Prostate gland (tissue), 2 donors: Measurements from ENCODE around the gene NR3C1. TPM values are rescaled to one million over a fixed set of nuclear protein-coding genes. Genes with fewer than 3 reads are reported as not detected.

ENCODE experiments used
- DNase-seq: peaks from one replicate; pipeline ENCODE4 v3.0.0-alpha.2; 2019; ENCODE audit warnings: low spot score
- H3K27ac ChIP-seq, 2 donors: fragments of 200-600 bp; sonication (generic); 2 replicates each; pipeline ENCODE4 v1.5.1; 2017 to 2019
- H3K27me3 ChIP-seq: fragments of 200-600 bp; sonication (generic); replicated peaks from 2 replicates; pipeline ENCODE4 v1.5.1; 2019; ENCODE audit not compliant: insufficient read depth
- H3K36me3 ChIP-seq, 2 donors: fragments of 200-600 bp; sonication (generic); 1 replicate in 1 of 2; 2 replicates in 1 of 2; pipeline versions ENCODE4 v1.5.1 to v1.8.1; 2017 to 2019
- H3K4me1 ChIP-seq: fragments of 200-600 bp; sonication (generic); replicated peaks from 2 replicates; pipeline ENCODE4 v1.5.1; 2019
- H3K4me3 ChIP-seq, 2 donors: fragments of 200-600 bp; sonication (generic); 2 replicates each; pipeline ENCODE4 v1.5.1; 2017 to 2019
- H3K9me3 ChIP-seq: fragments of 200-600 bp; sonication (generic); 2 replicates; pipeline ENCODE4 v1.5.1; 2017
- POLR2A ChIP-seq: fragments of 450-650 bp; IDR thresholded peaks from one replicate; pipeline ENCODE4 v1.6.1; 2016; ENCODE audit warnings: antibody characterized with exemption, mild to moderate bottlenecking
- POLR2AphosphoS5 ChIP-seq: sonication (generic); formaldehyde crosslinking; IDR thresholded peaks from one replicate; pipeline ENCODE4 v1.6.1; 2017; ENCODE audit warnings: antibody characterized with exemption
- WGBS: methylation state at CpG from one replicate; pipeline ENCODE4 v1.1.5; 2018; 5-methylcytosine and 5-hydroxymethylcytosine counted together
- intact Hi-C: fragments of 100-400 bp; cut with DNase I; formaldehyde crosslinking; loops from one replicate; pipeline ENCODE4 v1.14.2; 2022
- total RNA-seq, 2 donors: library from RNA; depleted of rRNA; stranded (reverse); fragments of >200 nt; gene quantifications; one replicate each; pipeline ENCODE4 v1.1.0, GENCODE V29; 2016
- TF ChIP-seq, protein P1 (sequence below), 4 experiments: fragments of 200-600 bp in 2 of 4; fragments of 450-650 bp in 2 of 4; sonication (generic) in 2 of 4; IDR thresholded peaks; 1 replicate in 3 of 4; 2 replicates in 1 of 4; pipeline ENCODE4 v1.5.1; 2016 to 2019; ENCODE audit warnings: antibody characterized with exemption in 4 of 4, mild to moderate bottlenecking in 2 of 4, moderate library complexity in 2 of 4

Gene NR3C1
- total RNA-seq, 2 donors from 2014 or later: 42.4 to 55.5 TPM

DNA sequence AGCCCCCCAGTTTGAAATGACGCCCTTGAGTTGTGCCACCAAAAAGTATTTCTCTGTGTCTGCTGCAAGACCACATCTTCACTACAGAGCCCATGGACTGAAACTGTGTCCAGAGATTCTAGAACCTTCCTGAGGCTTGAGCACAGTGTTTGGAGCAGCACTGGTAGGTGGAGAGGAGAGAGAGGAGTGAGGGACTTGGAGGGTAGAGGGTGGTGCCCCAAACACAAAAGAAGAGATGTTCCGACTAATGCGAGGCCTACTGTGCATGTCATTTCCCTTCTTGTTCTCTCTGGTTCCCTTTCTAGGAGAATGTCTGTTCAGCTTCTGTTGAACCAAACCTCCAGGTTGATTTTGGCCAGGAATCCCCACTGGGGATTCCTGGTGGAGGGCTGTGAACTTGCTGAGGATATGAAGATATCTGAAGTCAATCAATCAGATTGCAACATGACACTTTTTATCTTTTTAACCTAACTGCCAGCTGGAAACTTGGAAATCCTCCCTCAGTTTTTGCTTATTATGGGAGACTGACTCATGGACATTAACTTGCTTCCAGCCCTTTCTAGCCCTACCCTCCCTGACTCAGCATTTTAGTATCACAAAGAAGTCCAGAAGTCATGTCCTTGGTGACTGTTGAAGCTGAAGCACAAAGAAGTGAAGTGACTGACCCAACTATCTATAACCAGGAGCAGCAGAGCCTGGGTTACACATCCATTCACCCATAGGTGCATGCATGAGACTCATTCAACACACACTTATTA, 154.5 kb downstream of the NR3C1 start:
- no peaks in the 10 kb centered on the region for H3K27me3 ChIP-seq
- no peak overlapping the region for H3K27ac ChIP-seq
- no peak for TF ChIP-seq POLR2A
- no peak for TF ChIP-seq POLR2AphosphoS5
- TF ChIP-seq, protein P1, sequence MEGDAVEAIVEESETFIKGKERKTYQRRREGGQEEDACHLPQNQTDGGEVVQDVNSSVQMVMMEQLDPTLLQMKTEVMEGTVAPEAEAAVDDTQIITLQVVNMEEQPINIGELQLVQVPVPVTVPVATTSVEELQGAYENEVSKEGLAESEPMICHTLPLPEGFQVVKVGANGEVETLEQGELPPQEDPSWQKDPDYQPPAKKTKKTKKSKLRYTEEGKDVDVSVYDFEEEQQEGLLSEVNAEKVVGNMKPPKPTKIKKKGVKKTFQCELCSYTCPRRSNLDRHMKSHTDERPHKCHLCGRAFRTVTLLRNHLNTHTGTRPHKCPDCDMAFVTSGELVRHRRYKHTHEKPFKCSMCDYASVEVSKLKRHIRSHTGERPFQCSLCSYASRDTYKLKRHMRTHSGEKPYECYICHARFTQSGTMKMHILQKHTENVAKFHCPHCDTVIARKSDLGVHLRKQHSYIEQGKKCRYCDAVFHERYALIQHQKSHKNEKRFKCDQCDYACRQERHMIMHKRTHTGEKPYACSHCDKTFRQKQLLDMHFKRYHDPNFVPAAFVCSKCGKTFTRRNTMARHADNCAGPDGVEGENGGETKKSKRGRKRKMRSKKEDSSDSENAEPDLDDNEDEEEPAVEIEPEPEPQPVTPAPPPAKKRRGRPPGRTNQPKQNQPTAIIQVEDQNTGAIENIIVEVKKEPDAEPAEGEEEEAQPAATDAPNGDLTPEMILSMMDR (IDR thresholded peaks at IDR 0.05): no peak
- no peak overlapping the region for H3K4me3 ChIP-seq
- DNase-seq: no peak
- intact Hi-C loops: loop anchor here (10.0 kb wide), 1 partner anchor 104 kb away; no protein-coding TSS in a partner anchor
- peaks cover 3% of the 10 kb centered on the region for H3K4me1 ChIP-seq
- no peaks in the 10 kb centered on the region for H3K36me3 ChIP-seq
- WGBS: 87% methylated on average over 3 of the region's 3 CpGs
- H3K9me3 ChIP-seq: no peaks in the 10 kb centered on the region

DNA sequence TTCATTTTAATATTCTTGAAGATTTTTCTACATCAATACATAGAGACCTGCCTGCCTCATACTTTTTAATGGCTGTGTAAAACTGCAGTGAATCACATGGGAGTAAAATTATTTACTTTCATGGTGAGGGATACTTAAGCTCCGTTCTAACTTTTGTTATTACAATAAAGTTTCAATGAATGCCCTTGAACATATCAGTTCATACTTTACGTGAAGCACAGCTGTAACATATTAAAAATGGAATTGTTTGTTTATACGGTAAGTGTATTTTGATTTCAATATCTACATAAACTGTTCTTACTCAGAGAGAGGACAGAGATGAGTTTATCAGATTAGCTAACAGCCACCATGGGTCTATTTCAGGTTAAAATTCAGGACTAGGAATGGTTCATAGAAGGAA, 155.1 kb downstream of the NR3C1 start:
- Histone ChIP-seq H3K27me3 (no peaks in the 10 kb centered on the region), H3K9me3 (no peaks in the 10 kb centered on the region), H3K4me3 (no peak overlapping the region), H3K36me3 (no peaks in the 10 kb centered on the region), H3K27ac (no peak overlapping the region), H3K4me1 (peaks cover 3% of the 10 kb centered on the region)
- WGBS: 61% methylated on average over 3 of the region's 3 CpGs
- intact Hi-C loops: loop anchor here (10.0 kb wide), 1 partner anchor 104 kb away; no protein-coding TSS in a partner anchor
- TF ChIP-seq POLR2AphosphoS5: no peak
- TF ChIP-seq, protein P1 (IDR thresholded peaks at IDR 0.05): no peak
- TF ChIP-seq POLR2A: no peak
- DNase-seq: no peak

DNA sequence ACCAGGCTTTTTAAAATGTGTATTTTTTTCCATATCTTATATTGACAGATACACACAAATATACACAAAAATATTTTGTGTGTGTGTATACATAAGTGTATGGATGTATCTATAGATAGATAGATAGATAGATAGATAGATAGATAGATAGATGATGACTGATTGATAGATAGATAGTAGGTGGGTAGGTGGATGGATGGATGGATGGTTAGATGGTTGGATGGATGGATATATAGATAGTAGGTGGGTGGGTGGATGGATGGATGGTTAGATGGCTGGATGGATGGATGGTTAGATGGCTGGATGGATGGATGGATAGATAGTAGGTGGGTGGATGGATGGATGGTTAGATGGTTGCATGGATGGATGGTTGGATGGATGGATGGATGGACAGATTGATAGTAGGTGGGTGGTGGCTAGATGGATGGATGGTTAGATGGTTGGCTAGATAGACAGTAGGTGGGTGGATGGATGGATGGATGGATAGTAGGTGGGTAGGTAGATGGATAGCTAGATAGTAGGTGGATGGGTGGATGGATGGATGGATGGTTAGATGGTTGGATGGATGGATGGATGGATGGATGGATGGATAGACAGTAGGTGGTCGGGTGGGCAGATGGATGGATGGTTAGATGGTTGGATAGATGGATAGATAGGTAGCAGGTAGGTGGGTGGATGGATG, 156.2 kb downstream of the NR3C1 start:
- TF ChIP-seq, protein P1 (IDR thresholded peaks at IDR 0.05): no peak
- TF ChIP-seq POLR2A: no peak
- TF ChIP-seq POLR2AphosphoS5: no peak
- Histone ChIP-seq H3K4me3 (no peak overlapping the region), H3K4me1 (peaks cover 3% of the 10 kb centered on the region), H3K27me3 (no peaks in the 10 kb centered on the region), H3K9me3 (no peaks in the 10 kb centered on the region), H3K36me3 (no peaks in the 10 kb centered on the region), H3K27ac (no peak overlapping the region)
- WGBS: 94% methylated on average over 1 of the region's 1 CpG
- no peak for DNase-seq
- intact Hi-C loops: loop anchor here (10.0 kb wide), 1 partner anchor 102 kb away; no protein-coding TSS in a partner anchor

DNA sequence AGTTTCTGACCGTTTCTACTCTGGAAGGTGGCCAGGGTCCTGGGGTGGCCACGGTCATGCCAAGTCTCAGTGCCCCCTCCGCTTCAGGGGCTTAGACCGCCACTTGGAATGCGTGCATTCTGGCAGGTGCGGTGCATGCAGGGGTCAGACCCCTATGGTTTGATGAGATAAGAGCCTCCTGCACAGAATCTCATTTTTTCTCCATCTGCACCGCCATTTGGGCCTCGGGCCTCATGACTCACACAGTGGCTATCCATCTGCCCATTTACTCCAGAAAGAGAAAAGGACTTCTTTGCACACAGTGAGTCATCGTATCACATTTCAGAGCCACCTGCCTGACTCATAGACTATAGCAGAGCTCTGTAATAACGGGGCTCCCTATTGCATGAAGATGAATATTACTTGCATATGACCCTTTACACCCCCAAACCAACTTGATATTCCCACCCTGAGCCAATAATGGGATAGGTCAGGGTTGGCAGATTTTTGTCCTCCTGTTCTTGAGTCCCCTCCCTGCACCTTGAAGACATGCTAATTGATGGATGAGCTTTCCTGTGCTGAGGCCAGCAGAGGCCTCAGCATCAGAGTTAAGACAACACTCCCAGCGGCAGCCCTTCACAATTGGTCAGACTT, 157.4 kb downstream of the NR3C1 start:
- Histone ChIP-seq H3K36me3 (no peaks in the 10 kb centered on the region), H3K9me3 (no peaks in the 10 kb centered on the region), H3K27ac (no peak overlapping the region), H3K4me3 (no peak overlapping the region), H3K4me1 (peaks cover 3% of the 10 kb centered on the region), H3K27me3 (no peaks in the 10 kb centered on the region)
- WGBS: 87% methylated on average over 11 of the region's 11 CpGs
- intact Hi-C loops: loop anchor here (10.0 kb wide), 1 partner anchor 101 kb away; no protein-coding TSS in a partner anchor
- TF ChIP-seq POLR2A: no peak
- TF ChIP-seq POLR2AphosphoS5: no peak
- TF ChIP-seq, protein P1 (IDR thresholded peaks at IDR 0.05): no peak
- DNase-seq: no peak
